ENCODE data around the gene ENG.

ENG gene

DNA sequence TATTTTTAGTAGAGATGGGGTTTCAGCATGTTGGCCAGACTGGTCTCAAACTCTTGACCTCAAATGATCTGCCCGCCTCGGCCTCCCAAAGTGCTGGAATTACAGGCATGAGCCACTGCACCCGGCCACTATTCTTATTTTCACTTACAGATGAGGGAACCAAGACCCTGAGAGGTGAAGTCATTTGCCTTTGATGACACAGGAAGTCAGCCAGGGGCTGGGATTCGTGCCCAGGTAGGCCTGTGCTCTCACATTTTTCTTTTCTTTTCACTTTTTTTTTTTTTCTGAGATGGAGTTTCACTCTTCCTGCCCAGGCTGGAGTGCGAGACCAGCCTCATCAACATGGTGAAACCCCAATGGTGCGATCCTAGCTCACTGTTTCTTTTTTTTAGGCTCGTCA is 22.2 kb downstream of the ENG start:
- Histone ChIP-seq H3K27ac (ENCODE audit: low read depth, low read length) (peak overlapping the region; percentile 27), H3K36me3 (ENCODE audit: control insufficient read depth in 5 of 5, insufficient read depth in 5 of 5, low read length in 5 of 5) (peaks cover 0 to 15% (median 8%) of the 10 kb centered on the region in 5 donors)

GRCh38 chr9:127829205-127829906 is 25.1 kb downstream of the ENG start:
- Histone ChIP-seq H3K27ac (ENCODE audit: low read depth, low read length) (peak overlapping the region; percentile 64), H3K9me3 (ENCODE audit: control insufficient read depth in 5 of 5, low read length in 5 of 5) (no peaks in the 10 kb centered on the region), H3K4me3 (ENCODE audit: low read depth in 1 of 5, low read length in 5 of 5) (no peak overlapping the region), H3K27me3 (ENCODE audit: control insufficient read depth in 5 of 5, insufficient read depth in 4 of 5, low read length in 5 of 5) (no peaks in the 10 kb centered on the region), H3K36me3 (ENCODE audit: control insufficient read depth in 5 of 5, insufficient read depth in 5 of 5, low read length in 5 of 5) (peaks cover 0 to 34% (median 32%) of the 10 kb centered on the region in 5 donors), H3K4me1 (ENCODE audit: control insufficient read depth in 5 of 5, insufficient read depth in 5 of 5, low read length in 5 of 5) (peaks cover 0 to 57% (median 41%) of the 10 kb centered on the region in 5 donors), H3K9ac (ENCODE audit: low read length in 5 of 5) (no peak overlapping the region)

More for the DNA sequence above, 22.2 kb downstream of the ENG start:
- Histone ChIP-seq H3K9ac (ENCODE audit: low read length in 5 of 5) (no peak overlapping the region), H3K4me1 (ENCODE audit: control insufficient read depth in 5 of 5, insufficient read depth in 5 of 5, low read length in 5 of 5) (peaks cover 17 to 66% (median 57%) of the 10 kb centered on the region in 5 donors), H3K27me3 (ENCODE audit: control insufficient read depth in 5 of 5, insufficient read depth in 4 of 5, low read length in 5 of 5) (no peaks in the 10 kb centered on the region), H3K4me3 (ENCODE audit: low read depth in 1 of 5, low read length in 5 of 5) (no peak overlapping the region), H3K9me3 (ENCODE audit: control insufficient read depth in 5 of 5, low read length in 5 of 5) (no peaks in the 10 kb centered on the region)

DNA sequence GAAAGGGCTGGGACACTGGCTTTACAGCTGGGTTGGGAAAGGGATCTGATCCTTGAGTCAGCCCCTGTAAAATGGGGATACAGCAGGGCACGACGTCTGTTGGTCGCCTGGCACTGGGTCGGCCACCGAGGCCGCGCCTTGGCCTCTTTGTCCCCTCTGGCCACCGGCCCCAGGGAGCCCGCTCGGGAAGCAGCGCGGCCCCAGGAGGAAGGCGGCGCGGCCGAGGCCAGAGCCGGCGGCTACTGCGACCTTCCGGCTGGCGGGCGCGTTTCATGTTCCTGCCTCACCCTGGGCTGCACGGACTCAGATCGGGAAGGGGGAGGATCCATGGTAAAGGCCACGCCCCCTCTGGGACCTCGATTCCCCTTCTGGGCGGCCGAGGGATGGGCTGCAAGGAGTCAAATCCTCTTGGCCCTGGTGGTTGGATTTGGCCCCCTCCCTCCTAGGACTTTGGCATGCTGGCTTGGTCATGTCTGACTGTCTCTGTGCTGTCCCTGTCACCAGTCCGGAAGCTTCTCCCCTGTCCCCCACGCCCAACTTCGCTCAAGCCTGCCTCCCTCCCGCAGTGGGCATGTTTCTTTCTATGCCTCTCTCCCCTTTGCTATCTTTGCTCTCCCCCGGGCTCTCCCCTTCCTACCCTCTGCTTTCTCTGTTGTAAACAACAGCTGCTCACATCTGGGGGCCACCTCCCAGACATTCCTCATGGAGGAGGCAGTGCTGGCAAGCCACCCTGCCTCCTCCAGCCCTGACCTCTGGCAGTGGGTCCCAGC is 26.0 kb downstream of the ENG start:
- Histone ChIP-seq H3K27ac (ENCODE audit: low read depth, low read length) (peak overlapping the region; percentile 64), H3K27me3 (ENCODE audit: control insufficient read depth in 5 of 5, insufficient read depth in 4 of 5, low read length in 5 of 5) (no peaks in the 10 kb centered on the region), H3K9ac (ENCODE audit: low read length in 5 of 5) (peak overlapping the region in 4 of 5 donors; percentile 62 to 77 (median 70)), H3K4me1 (ENCODE audit: control insufficient read depth in 5 of 5, insufficient read depth in 5 of 5, low read length in 5 of 5) (peaks cover 0 to 56% (median 33%) of the 10 kb centered on the region in 5 donors), H3K9me3 (ENCODE audit: control insufficient read depth in 5 of 5, low read length in 5 of 5) (no peaks in the 10 kb centered on the region), H3K4me3 (ENCODE audit: low read depth in 1 of 5, low read length in 5 of 5) (peak overlapping the region; percentile 26 to 67 (median 50)), H3K36me3 (ENCODE audit: control insufficient read depth in 5 of 5, insufficient read depth in 5 of 5, low read length in 5 of 5) (peaks cover 0 to 42% (median 38%) of the 10 kb centered on the region in 5 donors)

DNA sequence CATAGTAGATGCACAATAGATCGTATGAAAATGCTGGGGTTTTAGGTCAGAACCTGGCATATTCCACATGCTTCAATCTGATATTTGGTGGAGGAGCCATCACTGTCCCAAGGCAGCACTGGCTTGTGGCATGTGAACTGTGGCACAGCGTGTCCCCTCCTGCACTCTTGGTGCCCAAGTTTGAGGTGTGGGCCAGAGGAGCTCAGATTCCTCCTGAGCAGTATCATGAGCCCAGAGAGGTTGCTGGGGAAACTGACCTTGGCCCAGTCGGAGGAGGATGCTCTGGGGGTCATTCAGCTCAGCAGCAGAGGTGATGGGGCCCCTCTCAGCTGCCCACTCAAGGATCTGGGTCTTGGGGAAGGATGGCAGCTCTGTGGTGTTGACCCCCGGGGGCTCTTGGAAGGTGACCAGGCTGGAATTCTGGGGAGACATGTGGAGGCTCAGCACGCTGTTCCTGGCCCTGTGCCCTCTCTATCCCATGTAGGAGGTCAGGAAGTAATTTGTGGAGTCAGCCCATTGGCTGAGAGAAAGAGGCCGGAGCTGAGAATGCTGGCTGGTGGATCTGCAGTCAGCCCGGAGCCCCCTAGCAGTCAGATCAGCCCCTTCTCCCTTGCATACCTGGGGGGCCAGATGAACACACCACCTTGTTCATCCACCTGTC is 28.1 kb downstream of the ENG start:
- Histone ChIP-seq H3K36me3 (ENCODE audit: control insufficient read depth in 5 of 5, insufficient read depth in 5 of 5, low read length in 5 of 5) (peaks cover 0 to 50% (median 36%) of the 10 kb centered on the region in 5 donors), H3K27me3 (ENCODE audit: control insufficient read depth in 5 of 5, insufficient read depth in 4 of 5, low read length in 5 of 5) (no peaks in the 10 kb centered on the region), H3K4me3 (ENCODE audit: low read depth in 1 of 5, low read length in 5 of 5) (no peak overlapping the region), H3K27ac (ENCODE audit: low read depth, low read length) (no peak overlapping the region), H3K4me1 (ENCODE audit: control insufficient read depth in 5 of 5, insufficient read depth in 5 of 5, low read length in 5 of 5) (peaks cover 0 to 46% (median 27%) of the 10 kb centered on the region in 5 donors), H3K9ac (ENCODE audit: low read length in 5 of 5) (no peak overlapping the region), H3K9me3 (ENCODE audit: control insufficient read depth in 5 of 5, low read length in 5 of 5) (no peaks in the 10 kb centered on the region)

DNA sequence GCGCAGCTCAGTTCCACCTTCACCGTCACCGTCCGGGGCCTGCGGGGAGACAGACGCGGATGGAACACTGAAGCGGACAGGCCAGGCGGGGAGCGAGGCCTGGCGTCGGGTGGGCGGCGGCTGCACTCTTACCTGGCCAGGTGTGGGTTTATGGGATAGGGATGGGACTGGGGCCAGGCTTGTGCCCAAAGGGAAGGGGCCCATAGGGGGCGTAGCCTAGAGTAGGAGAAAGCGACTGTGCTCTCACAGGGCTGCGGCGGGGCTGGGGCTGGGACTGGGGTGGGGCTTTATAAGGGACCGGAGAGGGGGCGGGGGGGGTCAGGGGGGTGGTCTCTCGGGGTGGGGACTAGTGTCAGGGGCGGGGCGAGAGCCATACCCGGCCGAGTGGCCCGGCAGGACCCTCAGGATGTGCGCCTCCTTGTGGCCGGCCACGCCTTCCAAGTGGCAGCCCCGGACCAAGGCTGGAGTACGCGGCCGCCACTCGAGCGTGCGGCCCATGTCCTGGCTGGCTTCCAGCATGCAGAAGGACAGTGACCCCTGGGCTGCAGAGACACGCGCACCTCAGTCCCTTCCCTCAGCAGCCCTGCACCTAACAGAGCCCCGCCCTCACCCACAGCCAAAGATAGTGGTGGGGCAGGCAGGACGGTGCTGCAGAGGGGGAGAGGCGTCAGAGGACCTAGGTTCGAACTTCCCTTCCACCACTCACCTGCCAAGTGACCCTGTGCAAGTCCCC is 29.0 kb downstream of the ENG start:
- H3K4me1 ChIP-seq (ENCODE audit: control insufficient read depth in 5 of 5, insufficient read depth in 5 of 5, low read length in 5 of 5): peaks cover 0 to 40% (median 27%) of the 10 kb centered on the region in 5 donors
- no peak overlapping the region for H3K27ac ChIP-seq (ENCODE audit: low read depth, low read length)
- no peak overlapping the region for H3K9ac ChIP-seq (ENCODE audit: low read length in 5 of 5)
- no peaks in the 10 kb centered on the region for H3K27me3 ChIP-seq (ENCODE audit: control insufficient read depth in 5 of 5, insufficient read depth in 4 of 5, low read length in 5 of 5)
- H3K4me3 ChIP-seq (ENCODE audit: low read depth in 1 of 5, low read length in 5 of 5): no peak overlapping the region
- peaks cover 0 to 57% (median 41%) of the 10 kb centered on the region in 5 donors for H3K36me3 ChIP-seq (ENCODE audit: control insufficient read depth in 5 of 5, insufficient read depth in 5 of 5, low read length in 5 of 5)
- no peaks in the 10 kb centered on the region for H3K9me3 ChIP-seq (ENCODE audit: control insufficient read depth in 5 of 5, low read length in 5 of 5)

GRCh38 chr9:127822108-127822507 is 32.4 kb downstream of the ENG start:
- no peak overlapping the region for H3K9ac ChIP-seq (ENCODE audit: low read length in 5 of 5)
- H3K4me1 ChIP-seq (ENCODE audit: control insufficient read depth in 5 of 5, insufficient read depth in 5 of 5, low read length in 5 of 5): peaks cover 0 to 36% (median 6%) of the 10 kb centered on the region in 5 donors
- no peaks in the 10 kb centered on the region for H3K9me3 ChIP-seq (ENCODE audit: control insufficient read depth in 5 of 5, low read length in 5 of 5)
- peaks cover 0 to 78% (median 61%) of the 10 kb centered on the region in 5 donors for H3K36me3 ChIP-seq (ENCODE audit: control insufficient read depth in 5 of 5, insufficient read depth in 5 of 5, low read length in 5 of 5)
- H3K27ac ChIP-seq (ENCODE audit: low read depth, low read length): no peak overlapping the region
- H3K27me3 ChIP-seq (ENCODE audit: control insufficient read depth in 5 of 5, insufficient read depth in 4 of 5, low read length in 5 of 5): no peaks in the 10 kb centered on the region
- H3K4me3 ChIP-seq (ENCODE audit: low read depth in 1 of 5, low read length in 5 of 5): no peak overlapping the region

DNA sequence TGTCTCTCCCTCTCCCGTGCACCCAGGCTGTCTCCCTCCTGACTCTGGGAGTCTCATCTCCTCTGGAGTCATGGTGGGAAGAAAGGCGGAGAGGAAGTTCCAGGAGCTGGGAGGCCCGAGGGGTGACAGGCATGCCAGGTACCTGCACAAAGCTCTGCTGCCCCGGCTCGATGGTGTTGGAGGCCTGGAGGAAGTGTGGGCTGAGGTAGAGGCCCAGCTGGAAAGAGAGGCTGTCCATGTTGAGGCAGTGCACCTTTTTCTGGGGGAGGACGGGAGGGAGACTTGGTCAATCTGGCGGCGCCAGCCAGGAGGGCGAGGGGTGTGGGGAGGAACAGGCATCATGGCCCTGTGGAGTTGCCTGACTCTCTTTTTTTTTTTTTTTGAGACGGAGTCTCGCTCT is 35.9 kb downstream of the ENG start:
- H3K36me3 ChIP-seq (ENCODE audit: control insufficient read depth in 5 of 5, insufficient read depth in 5 of 5, low read length in 5 of 5): peaks cover 0 to 82% (median 65%) of the 10 kb centered on the region in 5 donors
- H3K9me3 ChIP-seq (ENCODE audit: control insufficient read depth in 5 of 5, low read length in 5 of 5): no peaks in the 10 kb centered on the region
- no peak overlapping the region for H3K27ac ChIP-seq (ENCODE audit: low read depth, low read length)
- H3K9ac ChIP-seq (ENCODE audit: low read length in 5 of 5): no peak overlapping the region
- H3K27me3 ChIP-seq (ENCODE audit: control insufficient read depth in 5 of 5, insufficient read depth in 4 of 5, low read length in 5 of 5): no peaks in the 10 kb centered on the region
- no peak overlapping the region for H3K4me3 ChIP-seq (ENCODE audit: low read depth in 1 of 5, low read length in 5 of 5)
- H3K4me1 ChIP-seq (ENCODE audit: control insufficient read depth in 5 of 5, insufficient read depth in 5 of 5, low read length in 5 of 5): peaks cover 0 to 45% (median 0%) of the 10 kb centered on the region in 5 donors

GRCh38 chr9:127817881-127818434 is 36.5 kb downstream of the ENG start:
- Histone ChIP-seq H3K36me3 (ENCODE audit: control insufficient read depth in 5 of 5, insufficient read depth in 5 of 5, low read length in 5 of 5) (peaks cover 0 to 87% (median 72%) of the 10 kb centered on the region in 5 donors), H3K9ac (ENCODE audit: low read length in 5 of 5) (no peak overlapping the region), H3K27ac (ENCODE audit: low read depth, low read length) (no peak overlapping the region)

DNA sequence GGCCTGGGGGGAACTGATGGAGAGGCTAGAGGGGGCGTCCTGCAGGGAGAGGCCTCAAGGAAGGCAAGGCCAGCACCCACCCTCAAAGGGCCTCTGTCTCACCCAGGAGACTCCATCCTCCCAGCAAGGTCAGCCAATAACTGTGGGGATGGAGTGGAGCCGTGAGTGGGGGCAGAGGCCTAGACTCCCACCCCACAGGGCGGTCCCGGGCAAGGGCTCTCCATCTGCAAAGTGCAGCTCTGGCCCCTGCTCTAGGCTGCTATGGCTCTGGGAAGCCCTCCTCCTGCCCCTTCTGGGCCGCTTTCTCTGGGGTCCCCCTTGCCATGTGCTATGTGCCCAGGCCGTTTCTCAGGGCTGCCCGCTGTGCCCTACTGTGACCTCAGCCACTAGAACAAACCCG is 37.7 kb downstream of the ENG start:
- Histone ChIP-seq H3K4me3 (ENCODE audit: low read depth in 1 of 5, low read length in 5 of 5) (no peak overlapping the region), H3K9me3 (ENCODE audit: control insufficient read depth in 5 of 5, low read length in 5 of 5) (no peaks in the 10 kb centered on the region), H3K27me3 (ENCODE audit: control insufficient read depth in 5 of 5, insufficient read depth in 4 of 5, low read length in 5 of 5) (no peaks in the 10 kb centered on the region), H3K36me3 (ENCODE audit: control insufficient read depth in 5 of 5, insufficient read depth in 5 of 5, low read length in 5 of 5) (peaks cover 0 to 86% (median 76%) of the 10 kb centered on the region in 5 donors), H3K4me1 (ENCODE audit: control insufficient read depth in 5 of 5, insufficient read depth in 5 of 5, low read length in 5 of 5) (peaks cover 0 to 48% (median 0%) of the 10 kb centered on the region in 5 donors), H3K27ac (ENCODE audit: low read depth, low read length) (no peak overlapping the region), H3K9ac (ENCODE audit: low read length in 5 of 5) (peak overlapping the region in 1 of 5 donors; percentile 17)

More at GRCh38 chr9:127817881-127818434, 36.5 kb downstream of the ENG start:
- Histone ChIP-seq H3K27me3 (ENCODE audit: control insufficient read depth in 5 of 5, insufficient read depth in 4 of 5, low read length in 5 of 5) (no peaks in the 10 kb centered on the region), H3K9me3 (ENCODE audit: control insufficient read depth in 5 of 5, low read length in 5 of 5) (no peaks in the 10 kb centered on the region), H3K4me3 (ENCODE audit: low read depth in 1 of 5, low read length in 5 of 5) (no peak overlapping the region), H3K4me1 (ENCODE audit: control insufficient read depth in 5 of 5, insufficient read depth in 5 of 5, low read length in 5 of 5) (peaks cover 0 to 48% (median 0%) of the 10 kb centered on the region in 5 donors)

Data from subcutaneous abdominal adipose tissue (tissue), 5 donors.